GM18861 (cell line): ENCODE data around the gene KIF14.
"Not testable (repeated sequence)": the region's sequence is repeated elsewhere in the genome, so short reads cannot be mapped to it uniquely, and the experiment has no call there.

Source experiments
- ATAC-seq: cut with Tn5 transposase; IDR thresholded peaks from one replicate; pipeline ENCODE4 v1.9.1; 2021; ENCODE audit not compliant: unreplicated experiment

KIF14 gene

DNA sequence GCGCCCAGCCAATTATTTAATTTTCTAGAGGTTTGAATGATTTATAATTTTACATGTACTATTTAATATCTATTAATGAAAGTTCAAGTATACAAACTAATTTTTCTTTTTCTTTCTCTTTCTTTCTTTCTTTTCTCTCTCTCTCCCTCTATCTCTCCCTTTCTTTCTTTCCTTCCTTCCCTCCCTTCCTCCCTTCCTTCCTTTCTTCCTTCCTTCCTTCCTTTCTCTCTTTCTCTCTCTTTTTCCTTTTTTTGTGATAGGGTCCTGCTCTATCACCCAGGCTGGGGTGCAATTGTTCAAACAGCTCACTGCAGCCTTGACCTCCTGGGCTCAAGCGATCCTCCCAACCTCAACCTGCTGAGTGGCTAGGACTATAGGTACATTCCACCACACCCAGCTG, 16.1 kb upstream of the KIF14 start:
- no peak for ATAC-seq

DNA sequence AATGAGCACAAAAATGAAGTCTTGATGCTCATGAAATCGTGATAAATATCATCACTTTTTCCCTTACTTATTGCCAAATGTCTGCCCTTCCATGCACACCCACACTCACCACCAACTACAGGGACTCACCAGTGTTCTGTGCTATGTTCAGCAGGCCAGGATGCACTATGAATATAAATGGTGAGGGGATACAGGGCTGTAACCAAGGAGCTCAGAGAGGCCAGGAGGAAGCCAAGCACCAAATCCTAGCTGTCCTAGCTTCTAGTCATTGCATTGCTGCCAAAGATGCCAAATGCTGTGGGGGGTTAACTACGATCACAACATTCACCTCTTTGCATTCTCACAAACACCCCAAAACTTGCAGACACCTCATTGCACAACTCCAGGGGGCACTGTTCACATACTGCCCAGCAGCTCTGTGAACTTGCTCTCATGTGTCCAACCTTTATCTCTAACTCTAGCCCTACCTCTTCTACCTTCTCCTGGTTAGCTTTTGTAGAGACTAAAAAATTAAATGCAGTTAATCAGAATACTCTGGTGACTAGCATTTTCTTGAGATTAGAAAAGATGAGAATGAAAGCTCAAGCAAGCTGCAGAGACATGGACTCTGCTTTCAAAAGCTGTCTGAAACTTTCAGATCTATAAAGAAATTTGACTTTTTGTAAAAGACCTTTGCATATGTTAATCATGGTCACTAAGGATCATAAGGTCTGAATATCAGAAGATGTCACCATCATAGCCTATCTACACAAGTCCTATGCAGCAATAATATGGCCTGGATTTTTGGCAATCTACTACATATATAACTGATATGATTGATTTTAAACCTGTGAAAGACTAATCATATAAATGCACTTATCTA, 13.9 kb upstream of the KIF14 start:
- ATAC-seq, result no peak

DNA sequence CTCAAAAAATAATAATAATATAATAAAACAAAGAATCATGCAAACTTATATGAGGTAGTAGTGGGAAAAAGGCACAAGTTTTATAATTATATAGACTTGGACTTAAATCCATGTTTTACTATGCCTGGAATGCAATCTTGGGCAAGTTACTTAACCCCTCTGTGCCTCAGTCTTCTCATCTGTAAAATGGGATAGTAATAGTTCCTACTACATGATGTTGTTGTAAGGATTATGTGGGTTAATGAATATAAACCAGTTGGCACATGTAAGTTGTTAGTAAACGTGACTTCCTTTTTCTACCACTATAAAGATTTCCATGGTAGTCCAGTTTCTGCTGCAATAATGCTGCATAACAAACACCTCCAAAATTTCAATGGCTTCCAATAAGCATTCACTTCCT, 10.8 kb upstream of the KIF14 start:
- no peak for ATAC-seq

DNA sequence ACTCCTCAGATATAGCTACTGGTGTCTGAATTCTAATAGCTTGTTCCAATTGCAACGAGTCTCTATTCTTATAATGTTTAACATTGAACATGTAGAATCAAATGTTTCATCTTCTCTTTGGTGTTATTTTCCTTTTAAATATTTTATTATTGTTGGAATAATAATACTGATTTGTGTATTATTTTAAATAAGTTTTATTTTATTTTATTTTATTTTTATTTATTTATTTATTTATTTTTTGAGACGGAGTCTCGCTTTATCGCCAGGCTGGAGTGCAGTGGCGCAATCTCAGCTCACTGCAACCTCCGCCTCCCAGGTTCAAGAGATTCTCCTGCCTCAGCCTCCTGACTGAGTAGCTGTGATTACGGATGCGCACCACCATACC, 10.0 kb upstream of the KIF14 start:
- not testable (repeated sequence) for ATAC-seq

DNA sequence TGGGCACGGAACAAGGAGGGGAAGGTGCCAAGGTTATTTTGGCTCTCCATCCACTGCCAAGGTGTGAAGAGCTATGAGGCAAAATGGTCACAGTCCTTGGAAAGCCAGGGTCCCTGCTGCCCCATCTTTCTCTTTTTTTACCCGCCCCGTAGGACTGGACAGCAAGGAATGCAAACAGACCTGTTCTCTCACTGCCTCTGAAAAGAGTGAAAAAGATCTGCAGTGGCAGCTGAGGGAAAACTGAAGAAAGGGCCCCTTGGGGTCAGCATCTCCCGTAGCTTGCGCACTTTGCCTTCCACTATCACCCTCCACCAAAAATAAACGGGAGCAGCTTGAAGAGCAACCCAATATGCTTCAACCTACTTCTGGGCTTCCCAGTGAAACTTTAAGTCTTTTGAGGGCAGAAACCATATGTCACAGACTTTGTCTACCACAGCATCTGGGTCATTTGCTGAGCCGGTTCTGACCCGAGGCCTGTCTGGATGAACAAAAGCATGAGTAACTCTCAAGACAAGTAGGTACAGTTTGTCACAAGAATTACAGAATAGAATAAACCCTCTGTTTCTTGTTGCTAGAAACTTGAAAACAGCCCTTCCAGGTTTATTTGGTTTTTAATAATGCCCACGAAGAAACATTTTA, 9.4 kb upstream of the KIF14 start:
- ATAC-seq, result no peak

DNA sequence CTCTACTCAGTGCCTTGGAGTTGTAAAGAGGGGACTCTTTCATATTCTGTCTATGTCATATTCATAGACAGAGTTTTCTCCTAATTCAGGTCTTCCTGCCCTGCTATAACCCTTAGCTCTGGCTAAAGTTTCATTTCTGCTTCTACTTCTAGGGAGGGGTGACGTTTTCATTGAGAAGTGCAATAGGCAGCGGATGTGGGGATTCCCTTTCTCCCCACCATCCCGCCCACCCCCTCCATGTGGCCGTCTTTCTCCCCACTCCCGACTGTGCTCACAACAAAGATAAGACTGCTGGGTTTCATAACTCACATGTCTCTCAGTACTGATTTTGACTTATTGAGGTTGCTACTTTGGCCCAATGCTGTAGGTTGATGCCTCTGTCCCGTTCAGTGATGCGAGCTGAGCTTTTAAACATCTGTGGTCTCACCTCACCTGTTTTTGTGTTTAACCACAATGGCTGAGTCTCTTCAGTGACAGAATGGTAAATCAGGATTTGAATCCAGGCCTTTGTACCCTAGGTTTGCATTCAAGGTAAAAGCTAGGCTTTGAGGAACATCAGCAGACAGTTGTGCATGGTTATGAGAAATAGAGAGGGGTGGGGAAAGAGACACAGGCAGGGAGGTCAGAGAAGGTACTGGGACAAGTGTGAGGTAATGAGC, 7.8 kb upstream of the KIF14 start:
- ATAC-seq, result peak; percentile 66

DNA sequence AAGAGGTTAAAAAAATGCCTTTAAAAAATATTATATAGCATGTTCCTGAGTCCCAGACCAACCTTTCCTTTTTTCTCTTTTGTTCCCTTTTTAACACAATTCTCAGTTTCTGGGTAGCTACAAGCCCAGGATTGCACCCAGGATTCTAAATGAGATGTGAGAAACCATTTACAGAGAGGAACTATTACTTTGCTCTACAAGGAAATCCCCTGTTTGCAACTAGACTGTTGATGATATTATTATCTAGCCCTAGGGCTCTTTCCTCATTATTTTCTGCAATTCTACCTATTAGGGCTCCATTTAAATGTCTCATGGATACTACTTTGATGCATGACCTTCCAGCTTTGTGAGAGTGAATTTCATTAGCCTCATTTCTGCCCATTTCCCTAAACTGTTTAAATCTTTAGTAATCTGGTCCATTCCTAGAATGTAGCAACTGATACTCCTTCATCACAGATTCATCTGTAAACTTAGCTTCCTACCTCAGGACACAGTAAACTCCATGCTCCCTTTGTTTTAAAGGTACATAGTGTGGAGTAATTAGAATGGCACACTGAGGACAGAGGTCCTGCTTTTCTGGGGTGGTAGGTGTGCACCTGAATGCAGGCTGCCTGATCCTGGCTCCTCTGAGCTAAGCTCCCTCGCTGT, 7.1 kb upstream of the KIF14 start:
- ATAC-seq, result no peak

DNA sequence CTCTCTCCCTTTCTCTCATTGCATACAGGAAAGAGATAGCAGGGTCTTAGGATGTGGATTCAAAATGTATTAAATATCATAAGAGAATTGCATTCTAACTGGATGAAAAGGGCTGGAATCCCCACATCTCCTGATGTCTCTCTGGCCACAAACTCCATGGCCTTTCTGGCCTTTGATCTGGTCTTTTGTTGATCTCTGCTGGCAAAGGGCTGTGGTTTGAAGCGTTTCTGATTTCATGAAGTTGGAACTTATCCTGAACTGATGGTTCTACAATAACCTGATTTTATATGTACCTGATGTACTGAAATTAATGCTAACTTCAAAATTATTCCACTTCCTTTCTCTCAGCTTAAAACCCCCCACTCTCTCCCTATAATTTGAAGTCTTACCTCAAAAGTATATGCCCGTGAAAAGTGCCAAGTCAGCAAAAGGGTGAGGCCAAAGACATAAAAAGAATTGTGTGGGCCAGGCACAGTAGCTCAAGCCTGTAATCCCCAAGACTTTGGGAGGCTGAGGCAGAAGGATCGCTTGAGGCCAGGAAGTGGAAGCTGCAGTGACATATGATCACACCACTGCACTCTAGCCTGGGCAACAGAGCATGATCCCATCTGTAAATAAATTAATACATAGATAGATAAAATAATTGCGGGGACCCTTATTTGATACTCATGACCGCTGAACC, 6.4 kb upstream of the KIF14 start:
- ATAC-seq, result no peak

DNA sequence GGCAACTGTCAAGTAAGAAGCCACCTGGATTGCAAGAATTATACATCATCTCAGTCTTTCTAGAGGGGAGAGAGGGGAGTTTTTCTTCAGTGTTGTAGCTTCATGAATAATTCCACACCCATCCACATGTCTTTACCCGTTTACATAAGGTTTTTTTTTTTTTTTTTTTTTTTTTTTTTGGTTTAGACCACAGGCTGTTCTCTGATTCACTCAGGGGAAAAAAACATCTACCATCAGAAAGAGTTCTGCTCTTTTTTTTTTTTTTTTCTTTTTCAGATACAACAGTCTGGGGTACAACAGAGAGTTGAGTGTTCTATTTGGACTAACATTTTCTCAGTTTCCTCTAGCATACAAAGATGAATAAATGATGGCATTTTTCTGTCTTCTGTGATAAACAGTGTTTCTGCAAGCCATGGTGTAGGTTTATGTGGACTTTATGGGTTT, 4.9 kb upstream of the KIF14 start:
- ATAC-seq, result peak; percentile 24

DNA sequence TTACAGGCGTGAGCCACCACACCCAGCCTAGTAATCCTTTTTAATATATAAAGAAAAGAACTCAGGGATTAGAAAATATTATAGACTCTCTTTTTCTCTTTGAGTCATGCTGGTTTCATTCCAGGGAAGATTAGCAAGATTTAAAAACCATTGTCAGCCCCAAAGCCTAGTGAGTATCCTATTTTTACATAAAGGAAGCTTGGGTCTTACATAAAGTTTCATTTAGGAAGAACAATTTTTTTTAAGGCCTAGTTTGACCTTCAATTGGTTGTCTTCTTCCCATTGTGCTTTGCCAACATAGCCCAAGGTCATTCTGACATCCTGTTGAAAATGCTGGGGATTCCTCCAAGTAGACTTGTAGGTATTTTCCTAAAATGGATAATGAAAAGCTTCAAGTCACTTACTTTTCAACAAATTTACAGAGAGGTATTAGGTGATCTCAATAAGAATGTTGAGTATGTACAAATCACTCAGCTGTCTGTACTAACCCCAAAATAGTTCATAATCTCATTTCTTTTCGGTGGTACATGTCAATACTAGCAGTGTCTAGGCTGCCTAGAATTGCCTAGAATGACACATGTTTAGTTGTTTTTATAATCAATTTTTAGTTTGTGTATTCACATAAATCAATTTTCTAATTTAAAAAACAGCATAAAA, 4.3 kb upstream of the KIF14 start:
- no peak for ATAC-seq

DNA sequence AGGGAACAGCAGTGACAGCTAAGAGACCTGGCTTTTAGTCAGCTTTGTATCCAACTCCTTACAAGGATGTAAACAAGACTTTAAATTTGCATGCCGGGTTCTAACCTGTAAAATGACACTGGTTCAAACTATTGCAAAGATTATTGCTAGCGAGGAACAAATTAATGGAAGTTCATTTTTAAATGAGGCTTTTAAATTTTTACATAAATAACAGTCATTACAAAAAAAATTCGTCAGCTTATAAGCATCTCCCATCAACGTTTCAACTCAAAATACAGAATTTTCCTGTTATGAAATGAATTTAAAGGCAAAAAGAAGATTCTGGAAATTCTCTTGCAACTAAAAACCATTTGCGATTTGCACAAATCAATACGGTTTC, 668 bp downstream of the KIF14 start:
- no peak for ATAC-seq

DNA sequence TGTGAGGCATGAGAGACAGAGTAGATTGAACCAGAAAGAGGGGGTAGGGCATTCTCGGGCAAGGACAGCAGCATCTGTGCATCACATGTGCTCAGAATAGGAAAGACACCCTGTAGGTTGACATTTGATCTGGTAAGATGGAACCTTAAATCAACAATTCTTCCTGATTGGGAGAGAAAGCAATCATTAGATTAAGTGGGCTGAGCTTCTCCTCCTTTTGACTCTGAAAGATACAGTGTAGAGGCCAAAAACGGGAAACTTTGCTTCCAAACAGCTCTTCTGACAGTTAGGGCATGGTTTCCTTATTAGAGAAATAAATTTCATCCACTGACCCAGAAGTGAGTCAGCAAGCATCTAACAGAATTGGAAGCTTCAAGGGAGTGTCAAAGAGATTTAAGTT, 9.7 kb downstream of the KIF14 start:
- ATAC-seq, result no peak

DNA sequence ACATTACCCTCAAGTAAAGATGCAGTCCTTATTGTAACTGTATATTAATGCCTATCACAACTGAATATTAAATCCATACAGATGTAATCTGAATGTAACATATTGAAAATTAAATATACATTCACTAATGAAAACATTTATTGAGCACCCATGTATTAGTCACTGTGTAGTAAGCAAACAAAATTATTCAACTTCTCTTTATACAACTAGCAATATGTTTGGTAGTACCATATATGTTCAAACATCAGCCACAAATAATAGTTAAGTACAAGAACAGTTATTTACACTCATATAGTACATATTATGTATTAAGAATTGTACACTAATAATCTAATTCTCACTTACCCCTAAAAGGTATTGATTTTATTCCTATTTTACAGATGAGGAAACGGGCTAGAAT, 17.9 kb downstream of the KIF14 start:
- no peak for ATAC-seq

DNA sequence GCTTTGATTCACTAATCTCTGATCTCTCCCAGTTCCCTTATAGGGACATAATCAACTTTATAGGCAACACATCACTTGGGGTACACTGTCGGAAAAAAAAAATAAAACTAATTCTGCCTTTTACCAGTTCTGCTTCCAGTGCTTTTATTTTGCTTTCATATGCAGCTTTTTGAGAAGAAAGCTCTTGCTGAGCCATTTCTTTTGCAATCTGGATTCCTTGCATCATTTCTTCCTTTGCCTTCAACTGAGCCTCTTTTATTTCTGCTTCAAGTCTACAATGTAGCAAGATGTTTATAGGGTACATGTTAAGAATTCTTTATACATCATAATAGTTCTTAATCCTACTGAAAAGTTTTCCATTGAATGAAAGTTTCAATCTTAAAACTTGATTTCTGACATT, 30.6 kb downstream of the KIF14 start:
- ATAC-seq, result no peak

DNA sequence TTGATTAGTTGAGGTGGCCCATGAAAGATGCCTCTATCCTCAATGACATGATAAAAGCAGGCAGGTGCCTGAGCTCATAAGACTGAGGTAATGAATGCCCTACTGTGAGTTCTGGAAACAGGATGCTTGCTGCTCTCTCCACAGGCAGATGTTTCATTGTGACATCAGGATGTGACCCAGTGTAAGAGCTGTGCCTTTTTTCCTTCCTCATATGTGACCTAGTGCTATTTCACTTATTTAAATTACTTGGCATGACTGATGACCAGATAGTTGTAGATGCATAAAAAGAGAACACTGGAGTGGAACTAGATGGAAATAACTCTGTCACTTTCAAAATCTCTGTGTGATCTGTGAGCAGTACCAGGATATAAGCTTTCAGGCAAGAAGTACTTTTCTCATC, 31.9 kb downstream of the KIF14 start:
- ATAC-seq, result peak; percentile 58

DNA sequence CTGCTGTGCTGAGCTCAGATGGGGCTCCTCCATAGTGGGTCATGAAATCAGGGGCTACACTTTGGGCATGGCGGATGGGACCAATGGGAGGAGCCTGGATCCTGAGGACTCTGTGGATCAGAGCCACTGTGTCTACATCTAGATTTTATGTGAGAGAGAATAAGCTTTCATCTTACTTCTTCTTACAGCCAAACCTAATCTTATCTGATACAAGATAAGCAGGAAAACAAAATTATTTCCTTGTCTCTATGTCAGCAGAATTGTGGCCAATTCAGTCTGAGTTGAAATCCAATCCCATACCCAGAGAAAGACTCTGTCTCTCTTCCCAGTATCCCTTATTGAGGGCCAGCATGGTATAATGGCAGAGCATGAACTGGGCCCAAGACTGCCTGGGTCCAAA, 56.2 kb downstream of the KIF14 start:
- ATAC-seq, result no peak

DNA sequence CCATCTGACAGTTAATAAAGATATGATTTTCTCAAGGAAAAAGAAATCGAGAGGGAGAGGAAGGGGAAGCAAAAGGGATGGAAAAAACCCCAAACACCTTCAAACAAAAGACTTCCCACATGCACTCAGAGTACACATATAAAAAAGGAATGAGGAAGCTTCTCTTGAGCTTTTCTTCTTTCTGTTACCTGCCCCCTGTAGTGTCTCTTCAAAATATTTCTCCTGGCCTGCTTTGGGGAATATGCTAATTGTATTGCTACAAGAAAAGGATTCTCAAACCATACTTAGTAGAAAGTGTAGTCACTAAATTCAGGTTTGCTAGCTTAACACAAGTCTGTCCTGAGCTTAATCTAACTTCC, 58.7 kb downstream of the KIF14 start:
- no peak for ATAC-seq

DNA sequence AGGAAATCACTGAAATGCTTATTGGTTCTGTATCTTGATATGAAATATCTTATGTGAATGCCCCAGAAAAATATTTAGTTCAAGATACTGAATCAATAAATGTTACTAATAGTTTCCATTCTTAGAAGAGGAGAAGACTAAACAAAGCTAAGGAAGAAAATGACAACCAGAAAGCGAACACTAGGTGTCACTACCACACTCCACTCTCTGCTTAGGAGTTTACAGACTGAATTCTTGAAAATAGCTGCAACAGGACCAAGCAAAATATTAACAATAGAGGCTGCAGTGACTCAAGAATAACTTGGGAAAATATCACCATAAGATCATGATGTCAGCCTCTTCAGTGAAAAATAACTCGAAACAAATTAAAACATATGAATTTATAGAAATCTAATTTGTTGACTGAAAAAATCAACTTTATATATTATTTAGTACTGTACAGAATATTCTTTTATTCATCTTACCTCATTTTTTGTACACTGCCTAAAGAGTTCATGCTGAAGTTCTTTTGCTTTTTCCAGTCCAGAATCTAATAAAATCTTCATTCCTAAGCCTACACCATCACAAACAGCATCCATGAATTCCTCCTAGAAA, 61.6 kb downstream of the KIF14 start:
- peak; percentile 46 for ATAC-seq

DNA sequence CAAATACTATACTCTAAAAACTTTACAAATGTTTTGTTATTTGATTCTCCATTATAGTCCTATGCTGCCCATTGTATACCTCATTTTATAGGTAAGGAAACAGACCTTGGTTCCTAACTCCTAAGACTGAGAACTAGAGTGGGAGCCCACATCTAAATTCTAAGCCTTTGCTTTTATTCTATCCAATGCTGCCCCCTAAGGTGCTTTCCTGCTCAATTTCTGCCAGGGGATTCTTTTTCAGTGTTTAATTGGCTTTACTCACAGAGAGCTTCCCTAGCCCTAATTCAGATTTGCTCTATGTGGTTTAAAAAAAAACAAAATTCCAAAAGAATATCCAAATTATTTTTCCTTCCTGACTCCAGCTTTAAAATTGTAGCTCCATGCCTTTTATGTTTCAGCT, 64.5 kb downstream of the KIF14 start:
- no peak for ATAC-seq

DNA sequence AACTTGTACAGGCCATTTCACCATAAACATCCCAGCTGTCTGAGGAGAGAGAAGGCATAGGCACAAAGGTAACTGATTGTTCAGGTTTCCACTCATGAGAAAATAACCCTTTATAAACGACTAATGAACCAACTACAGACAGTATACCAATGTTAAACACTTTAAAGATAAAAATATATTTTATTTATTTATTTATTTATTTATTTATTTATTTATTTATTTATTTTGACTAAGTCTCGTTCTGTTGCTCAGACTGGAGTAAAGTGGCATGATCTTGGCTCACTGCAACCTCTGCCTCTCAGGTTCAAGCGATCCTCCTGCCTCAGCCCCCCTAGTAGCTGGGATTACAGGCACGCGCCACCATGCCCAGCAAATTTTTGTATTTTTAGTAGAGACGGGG, 67.8 kb downstream of the KIF14 start:
- not testable (repeated sequence) for ATAC-seq
